Measurements from ENCODE around the gene DMBX1.

DMBX1 gene

GRCh38 chr1:46494910-46495309, 5.3 kb downstream of the DMBX1 start:
- TF ChIP-seq, protein P1, sequence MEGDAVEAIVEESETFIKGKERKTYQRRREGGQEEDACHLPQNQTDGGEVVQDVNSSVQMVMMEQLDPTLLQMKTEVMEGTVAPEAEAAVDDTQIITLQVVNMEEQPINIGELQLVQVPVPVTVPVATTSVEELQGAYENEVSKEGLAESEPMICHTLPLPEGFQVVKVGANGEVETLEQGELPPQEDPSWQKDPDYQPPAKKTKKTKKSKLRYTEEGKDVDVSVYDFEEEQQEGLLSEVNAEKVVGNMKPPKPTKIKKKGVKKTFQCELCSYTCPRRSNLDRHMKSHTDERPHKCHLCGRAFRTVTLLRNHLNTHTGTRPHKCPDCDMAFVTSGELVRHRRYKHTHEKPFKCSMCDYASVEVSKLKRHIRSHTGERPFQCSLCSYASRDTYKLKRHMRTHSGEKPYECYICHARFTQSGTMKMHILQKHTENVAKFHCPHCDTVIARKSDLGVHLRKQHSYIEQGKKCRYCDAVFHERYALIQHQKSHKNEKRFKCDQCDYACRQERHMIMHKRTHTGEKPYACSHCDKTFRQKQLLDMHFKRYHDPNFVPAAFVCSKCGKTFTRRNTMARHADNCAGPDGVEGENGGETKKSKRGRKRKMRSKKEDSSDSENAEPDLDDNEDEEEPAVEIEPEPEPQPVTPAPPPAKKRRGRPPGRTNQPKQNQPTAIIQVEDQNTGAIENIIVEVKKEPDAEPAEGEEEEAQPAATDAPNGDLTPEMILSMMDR (IDR thresholded peaks at IDR 0.05; ENCODE audit: borderline replicate concordance, insufficient read depth, low read depth, low read length) = no peak
- H3K4me3 ChIP-seq (ENCODE audit: low read depth, low read length) = no peak overlapping the region

GRCh38 chr1:46495778-46496177, 6.1 kb downstream of the DMBX1 start:
- TF ChIP-seq, protein P1 (IDR thresholded peaks at IDR 0.05; ENCODE audit: borderline replicate concordance, insufficient read depth, low read depth, low read length) = no peak

GRCh38 chr1:46496505-46496904, 6.9 kb downstream of the DMBX1 start:
- TF ChIP-seq, protein P1 (IDR thresholded peaks at IDR 0.05; ENCODE audit: borderline replicate concordance, insufficient read depth, low read depth, low read length) = no peak
- H3K4me3 ChIP-seq (ENCODE audit: low read depth, low read length) = no peak overlapping the region

More at GRCh38 chr1:46495778-46496177, 6.1 kb downstream of the DMBX1 start:
- H3K4me3 ChIP-seq (ENCODE audit: low read depth, low read length) = no peak overlapping the region

DNA sequence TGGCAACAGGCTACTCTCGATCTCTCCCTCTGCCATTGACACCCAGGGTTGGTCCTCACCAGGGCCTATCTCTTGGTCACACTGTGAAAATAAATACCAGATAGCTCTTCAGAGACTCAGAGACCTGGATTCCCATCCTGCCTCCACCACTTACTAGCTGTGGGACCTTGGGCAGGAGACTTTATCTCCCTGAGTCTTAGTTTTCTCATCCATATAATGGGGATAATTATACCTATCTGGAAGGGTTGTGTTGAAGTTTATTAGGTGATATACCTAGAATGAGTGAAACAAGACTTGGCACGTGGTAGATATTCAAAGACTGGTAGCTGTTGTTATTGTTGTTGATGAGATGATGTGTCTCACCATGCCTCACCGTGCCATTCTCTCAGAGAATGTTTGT, 7.4 kb downstream of the DMBX1 start:
- no peak overlapping the region for H3K4me3 ChIP-seq (ENCODE audit: low read depth, low read length)
- TF ChIP-seq, protein P1 (IDR thresholded peaks at IDR 0.05; ENCODE audit: borderline replicate concordance, insufficient read depth, low read depth, low read length) = no peak

DNA sequence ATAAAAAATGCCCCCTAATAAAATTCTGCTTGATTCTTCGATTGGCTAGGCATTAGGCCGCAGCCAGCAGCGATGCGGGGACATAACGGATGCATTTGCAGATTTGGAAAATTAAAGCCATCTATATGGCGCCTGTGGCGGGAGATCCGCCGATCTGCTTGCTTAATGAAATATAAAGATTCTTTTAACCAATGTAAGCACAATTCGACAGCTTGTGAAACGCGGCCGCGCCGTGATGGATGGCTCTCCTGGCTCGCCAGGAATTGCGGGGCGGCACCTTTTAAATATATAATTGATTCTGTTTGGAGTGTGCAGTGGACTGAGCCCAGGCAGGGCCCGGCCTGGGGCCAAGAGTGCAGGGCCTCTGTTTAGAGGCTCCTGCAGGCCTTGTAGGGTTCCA, 8.0 kb downstream of the DMBX1 start:
- no peak overlapping the region for H3K4me3 ChIP-seq (ENCODE audit: low read depth, low read length)
- TF ChIP-seq, protein P1 (IDR thresholded peaks at IDR 0.05; ENCODE audit: borderline replicate concordance, insufficient read depth, low read depth, low read length) = no peak

DNA sequence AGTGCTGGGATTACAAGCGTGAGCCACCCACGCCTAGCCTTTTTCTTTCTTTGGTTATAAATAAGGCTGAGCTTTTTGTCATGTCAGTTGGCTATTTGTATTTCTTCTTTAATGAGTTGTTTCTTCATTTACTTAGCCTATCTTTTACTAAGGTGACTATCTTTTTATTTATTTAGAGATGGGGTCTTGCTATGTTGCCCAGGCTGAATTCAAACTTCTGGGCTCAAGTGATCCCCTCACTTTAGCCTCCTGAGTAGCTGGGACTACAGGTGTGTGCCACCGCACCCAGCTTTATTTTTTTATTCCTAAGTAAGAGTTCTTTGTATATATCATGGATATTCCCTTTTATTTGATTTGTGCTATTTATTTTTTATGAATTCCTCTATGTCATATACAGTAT, 11.9 kb downstream of the DMBX1 start:
- TF ChIP-seq, protein P1 (IDR thresholded peaks at IDR 0.05; ENCODE audit: borderline replicate concordance, insufficient read depth, low read depth, low read length) = no peak
- H3K4me3 ChIP-seq (ENCODE audit: low read depth, low read length) = no peak overlapping the region

DNA sequence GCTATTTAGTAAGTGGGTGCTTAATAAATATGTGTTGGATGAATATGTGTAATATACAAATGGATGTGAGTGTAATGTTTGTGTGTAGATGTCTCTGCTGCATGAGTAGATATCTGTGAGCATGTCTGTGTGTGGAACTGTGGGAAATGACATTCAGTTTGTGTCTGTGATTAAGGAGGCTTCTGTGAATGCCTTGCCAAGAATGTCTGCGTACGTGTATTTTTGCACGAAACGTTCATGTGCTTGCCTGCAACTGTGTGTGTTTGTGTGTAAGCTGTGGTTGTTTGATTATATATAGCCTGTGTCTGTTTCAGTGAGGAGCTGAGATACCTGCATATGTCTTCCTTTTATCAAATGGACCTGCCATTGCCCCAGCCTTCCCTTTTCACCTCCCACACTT, 13.8 kb downstream of the DMBX1 start:
- no peak overlapping the region for H3K4me3 ChIP-seq (ENCODE audit: low read depth, low read length)
- TF ChIP-seq, protein P1 (IDR thresholded peaks at IDR 0.05; ENCODE audit: borderline replicate concordance, insufficient read depth, low read depth, low read length) = no peak
